GM21619 (cell line): ENCODE data around the gene RBPJL.
"Not testable (repeated sequence)": the region's sequence is repeated elsewhere in the genome, so short reads cannot be mapped to it uniquely, and the experiment has no call there.

ENCODE experiments used
- ATAC-seq: cut with Tn5 transposase; IDR thresholded peaks from one replicate; pipeline ENCODE4 v1.9.1; 2021; ENCODE audit not compliant: unreplicated experiment

The RBPJL gene

DNA sequence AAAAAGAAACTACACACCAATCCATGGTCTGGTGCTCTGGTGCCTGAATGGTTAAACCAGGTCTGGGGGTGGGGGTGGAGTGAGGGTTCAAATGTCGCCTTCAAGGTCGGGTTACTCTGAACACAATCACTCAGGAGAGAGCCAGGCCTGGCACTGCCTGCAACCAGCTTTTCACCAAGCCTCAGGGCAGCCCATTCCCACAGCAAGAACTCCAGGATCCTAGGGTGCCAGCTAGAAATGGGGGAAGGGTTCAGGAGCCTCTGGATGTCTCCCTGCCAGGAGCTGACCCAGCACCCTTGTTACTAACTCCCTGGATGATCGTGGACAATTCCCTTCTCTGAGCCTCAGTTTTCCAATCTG is 34.9 kb downstream of the RBPJL start:
- ATAC-seq = no peak

DNA sequence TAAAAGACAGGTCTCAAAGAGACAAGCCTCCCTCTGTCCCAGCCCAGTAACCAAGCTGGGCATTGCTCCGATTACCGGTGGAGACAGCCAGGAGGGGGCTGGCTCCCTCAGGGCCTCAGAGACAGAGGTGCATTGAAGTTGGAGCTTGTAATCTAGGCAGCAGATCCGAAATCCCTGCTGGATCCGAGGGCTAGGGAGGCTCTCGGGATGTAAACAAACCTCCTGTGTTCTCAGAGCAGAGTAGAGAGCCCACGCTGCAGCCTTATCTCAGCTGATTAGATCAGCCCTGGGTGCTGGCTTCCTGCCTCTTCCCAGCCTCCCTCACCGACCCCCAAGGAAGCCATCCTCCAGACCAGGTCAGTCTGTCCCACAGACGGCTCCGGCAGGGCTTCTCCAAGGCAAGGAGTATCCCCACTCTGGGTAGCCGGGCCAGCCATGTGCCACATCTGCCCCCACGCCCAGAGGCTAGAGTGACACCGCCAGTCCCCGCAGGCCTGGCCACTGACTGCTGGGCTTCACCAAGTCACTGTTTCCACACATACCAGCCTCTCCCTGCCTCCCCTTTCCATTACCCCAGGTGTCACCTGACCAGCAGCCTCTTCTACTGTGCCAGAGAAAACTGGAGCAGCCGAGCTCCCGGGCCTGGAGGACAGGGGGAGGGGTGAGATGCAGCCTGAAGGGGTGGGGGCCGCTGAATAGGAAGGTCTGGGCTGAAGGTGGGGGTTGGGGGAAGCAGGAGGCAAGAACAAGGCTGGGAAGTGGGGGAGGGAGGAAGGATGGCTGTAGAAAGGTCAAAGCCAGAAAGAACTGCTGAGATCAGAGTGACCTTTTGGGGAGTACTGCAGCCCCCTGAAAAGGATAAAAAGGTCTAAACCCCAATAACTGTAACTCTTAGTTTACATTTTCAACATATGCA is 35.6 kb downstream of the RBPJL start:
- ATAC-seq = no peak

DNA sequence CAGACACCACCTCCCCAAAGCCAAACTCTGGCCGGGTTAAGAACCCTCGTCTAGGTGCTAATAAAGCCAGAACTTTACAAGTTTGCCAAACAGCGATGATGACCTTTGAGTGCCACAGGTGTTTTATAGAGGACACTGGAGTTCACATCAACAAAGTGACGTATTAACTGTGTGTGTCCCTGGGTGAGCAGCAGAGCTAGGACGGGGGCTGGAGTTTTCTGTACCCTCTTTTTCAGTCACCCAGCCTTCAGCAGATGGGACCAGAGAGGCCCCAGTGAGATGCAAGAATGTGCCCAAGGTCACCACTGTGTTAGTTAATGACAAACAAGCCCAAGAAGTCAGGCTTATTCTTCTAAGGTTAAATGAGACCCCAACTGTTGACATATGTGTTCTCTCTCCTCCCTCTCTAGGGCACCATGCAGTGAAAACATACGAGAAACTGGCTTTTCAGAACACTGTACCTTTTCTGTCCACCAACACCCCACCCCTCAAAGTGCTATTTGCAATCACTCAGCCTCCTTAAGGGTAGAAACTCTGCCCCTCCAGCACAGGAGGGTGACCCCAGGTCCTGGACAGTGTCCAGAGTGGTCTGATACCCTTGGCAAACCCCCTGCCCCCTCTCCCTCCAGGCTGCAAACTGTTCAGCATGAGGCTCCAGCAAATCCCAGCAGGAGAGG is 36.4 kb downstream of the RBPJL start:
- no peak for ATAC-seq

DNA sequence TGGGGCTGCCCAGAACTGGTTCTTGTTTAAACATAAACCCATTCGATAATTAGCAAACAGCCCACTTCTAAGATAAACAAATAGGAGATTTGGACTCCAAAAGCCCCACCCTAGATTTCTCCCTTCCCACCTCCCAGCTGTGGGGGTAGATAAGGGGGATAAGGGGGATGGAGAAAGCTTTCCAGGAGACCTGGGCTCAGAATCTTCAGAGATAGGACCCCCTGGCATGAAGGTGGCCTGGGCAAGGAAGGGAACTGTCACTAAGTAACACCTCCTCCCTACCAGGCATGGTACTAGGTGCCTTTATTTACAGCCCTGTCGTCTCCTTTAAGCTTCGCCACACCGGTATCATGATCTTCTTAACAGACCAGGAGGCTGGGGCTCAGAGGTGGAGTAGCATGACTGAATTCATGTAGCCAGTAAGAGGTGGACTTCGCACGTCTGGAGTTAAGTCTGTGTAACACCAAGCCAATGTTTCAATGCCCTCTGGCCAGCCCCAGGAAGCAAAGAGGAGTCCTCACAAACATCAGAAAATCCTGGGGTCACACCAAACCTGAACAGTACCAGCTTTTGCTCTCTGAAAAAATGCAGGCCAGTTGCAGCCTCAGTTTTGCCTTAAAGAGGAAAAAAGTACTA is 37.0 kb downstream of the RBPJL start:
- ATAC-seq = no peak

DNA sequence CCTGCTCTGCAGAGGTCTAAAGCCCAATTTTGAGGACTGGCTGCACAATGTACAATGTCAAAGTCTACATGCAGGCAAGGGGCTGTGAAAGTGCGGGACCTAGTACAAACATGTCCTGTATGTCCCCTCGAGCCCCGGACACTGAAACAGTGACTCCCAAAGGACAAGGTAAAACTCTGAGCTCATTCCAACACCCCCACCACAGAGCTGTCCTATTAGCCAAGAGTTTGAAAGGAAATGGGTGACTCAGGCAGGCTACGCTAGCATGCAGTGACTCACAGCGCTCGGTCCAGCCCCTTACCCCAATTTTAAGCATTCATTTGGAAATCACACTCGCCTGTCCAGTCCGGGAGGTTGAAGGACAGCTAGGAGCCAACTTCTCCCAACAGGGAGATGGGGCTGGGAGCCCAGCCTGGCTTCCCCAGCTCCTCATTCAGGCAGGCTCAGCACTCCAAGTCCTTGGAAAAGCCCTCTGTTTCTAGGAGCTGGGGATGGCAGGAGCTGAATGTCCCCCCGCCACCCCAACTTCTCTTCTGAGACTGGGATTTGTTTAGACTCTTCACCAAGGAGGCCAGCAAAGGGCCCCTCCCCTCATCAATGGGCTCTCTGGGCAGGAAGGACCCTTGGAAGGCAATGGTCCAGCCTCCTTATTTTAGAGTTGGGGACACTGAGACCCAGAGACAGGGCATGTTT is 37.7 kb downstream of the RBPJL start:
- no peak for ATAC-seq

DNA sequence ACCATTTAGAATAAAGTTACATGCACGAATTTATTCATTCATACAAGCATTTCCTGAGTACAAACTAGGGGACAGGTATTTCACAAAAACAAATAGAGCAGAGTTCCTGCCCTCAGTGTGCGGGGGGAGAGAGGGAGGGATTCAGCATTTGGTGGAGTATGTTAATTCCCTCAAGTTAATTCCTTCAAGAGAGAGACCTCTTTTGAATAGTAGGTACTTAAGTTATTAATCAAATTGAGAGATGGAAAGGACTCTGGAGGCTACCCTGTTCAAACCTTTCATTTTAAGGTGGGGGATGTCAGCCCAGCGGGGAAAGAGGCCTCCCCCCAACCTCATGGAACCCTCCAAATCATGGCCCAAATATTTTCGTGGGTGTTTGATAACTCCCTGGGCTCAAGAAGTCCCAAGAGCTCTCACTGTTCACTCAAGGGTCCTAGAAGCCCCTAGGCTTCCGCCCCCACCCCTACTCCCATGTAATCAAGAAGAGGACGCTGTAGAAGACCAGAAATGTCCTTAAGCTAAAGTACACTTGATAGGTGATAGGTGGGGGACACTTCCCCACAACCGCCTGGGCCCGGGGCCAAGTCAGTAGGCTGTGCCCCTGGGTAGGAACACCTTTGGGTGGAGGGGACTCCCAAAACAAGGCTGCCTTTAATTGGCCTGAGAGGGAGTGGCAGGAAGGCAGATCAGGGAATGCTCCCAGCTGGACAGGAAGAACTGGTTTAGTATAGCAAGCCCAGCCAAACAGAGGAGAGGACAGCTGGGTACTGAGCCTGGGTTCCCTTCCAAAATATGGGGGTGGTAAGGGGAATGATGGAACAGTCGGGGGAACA is 38.7 kb downstream of the RBPJL start:
- no peak for ATAC-seq

DNA sequence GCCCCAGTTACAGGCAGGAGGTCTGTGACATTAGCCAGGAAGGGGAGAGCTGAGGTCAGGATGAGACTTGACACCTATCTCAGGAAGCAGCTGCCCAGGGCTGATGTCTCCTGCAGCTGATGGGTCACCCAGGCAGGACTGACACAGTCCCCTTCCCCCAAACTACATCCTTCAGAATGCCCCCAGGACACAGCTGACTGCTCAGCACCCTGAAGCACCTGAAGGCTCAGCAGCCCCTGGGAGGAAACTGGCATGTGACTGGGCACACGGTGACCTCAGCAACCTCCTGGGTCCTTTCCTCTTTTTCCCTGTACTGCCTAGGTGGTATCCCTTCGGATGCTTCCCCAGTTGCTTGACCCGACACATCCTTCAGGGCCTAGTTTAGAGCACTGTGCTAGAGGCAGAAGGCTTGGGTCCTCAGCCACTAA is 39.7 kb downstream of the RBPJL start:
- ATAC-seq = no peak

DNA sequence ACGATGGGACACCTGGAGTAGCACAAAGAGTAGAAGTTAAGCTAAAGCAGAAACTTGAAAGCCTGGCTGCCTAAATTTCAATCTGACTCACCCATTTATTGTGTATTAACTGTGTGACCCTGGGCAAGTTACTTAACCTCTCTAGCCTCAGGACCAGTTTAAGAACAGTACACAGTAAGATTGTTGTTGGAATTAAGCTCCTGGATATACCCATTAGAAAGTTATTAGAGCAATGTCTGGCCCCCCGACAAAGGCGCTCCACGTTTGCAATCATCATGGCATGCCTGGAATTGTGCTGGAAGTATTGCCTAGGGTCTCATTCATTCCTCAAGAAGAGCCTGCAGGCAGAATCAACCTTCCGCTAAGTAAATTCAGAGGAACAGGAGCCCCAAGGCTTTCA is 40.2 kb downstream of the RBPJL start:
- no peak for ATAC-seq

DNA sequence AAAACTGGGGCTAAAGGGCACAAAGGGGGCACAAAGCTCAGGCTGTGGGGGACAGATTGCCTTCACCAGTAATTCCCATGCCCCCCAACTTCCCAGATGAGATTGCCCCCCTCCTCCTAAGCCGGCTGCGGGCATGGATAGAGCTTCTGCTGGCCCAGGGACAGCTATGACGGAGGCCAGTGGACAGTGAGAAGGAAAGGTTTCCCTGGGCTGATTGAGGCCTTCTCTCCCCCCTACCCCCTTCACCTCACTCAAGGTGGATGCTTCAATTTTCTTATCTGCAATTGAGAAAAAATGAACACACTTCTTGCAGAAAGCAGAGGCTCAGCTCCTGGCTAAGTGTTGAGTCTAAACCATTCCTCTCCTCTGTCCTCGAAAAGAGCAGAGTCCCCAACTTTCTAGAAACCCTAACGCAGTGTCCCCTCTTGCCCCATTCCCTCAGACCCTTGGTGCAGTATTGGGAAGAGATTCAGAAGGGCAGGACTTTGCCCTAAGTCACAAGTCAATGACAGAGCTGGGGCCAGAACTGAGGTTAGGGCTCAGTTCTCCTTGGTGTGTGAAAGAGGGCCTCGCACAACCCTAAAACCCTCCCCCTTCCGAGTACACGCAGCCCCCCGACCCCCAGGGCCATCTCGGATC is 40.8 kb downstream of the RBPJL start:
- ATAC-seq = no peak

DNA sequence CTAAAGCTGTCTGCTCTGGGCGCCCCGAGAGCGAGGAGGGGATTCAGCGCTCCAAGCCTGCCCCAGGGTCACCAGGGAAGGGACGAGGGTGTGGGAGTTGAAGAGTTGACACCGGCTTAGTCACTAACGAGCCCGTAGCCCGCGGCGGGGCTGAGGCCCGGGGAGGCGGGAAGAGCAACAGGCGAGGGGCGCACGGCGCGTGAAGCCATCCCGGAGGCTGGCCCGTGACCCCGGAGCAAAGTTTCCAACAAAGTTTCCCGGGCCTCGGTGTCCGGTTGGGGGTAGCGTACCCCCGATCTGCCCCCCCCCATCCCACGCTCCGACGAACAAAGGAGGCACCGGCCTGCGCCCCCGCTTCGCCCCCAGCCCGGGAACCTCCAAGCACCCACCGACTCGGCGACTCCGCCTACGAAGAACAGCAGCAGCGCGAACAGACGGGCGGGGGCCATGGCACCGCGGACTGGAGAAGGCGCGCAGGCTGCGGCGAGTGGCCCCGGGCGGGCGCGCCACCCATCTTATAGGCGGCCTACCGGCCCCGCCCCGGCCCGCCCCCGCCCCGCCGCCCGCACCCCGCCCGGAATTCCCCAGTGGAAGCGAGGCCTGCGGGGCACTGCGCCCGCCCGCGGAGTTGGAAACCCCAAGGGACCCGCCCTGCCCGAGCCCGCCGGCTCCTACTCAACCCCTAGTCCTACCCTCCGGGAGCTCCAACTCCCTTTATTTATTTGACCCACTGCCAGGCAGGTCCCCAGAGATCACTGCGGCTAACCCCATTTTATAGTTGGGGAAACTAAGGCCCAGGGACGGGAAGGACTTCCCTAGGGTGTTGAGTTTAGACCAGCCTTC is 41.5 kb downstream of the RBPJL start, which contains the start of gene SDC4:
TSS of gene SDC4 (minus strand) at position 489 of the 843 bp plus-strand sequence. CDS start at position 449, 40 bp downstream.
- no peak for ATAC-seq

DNA sequence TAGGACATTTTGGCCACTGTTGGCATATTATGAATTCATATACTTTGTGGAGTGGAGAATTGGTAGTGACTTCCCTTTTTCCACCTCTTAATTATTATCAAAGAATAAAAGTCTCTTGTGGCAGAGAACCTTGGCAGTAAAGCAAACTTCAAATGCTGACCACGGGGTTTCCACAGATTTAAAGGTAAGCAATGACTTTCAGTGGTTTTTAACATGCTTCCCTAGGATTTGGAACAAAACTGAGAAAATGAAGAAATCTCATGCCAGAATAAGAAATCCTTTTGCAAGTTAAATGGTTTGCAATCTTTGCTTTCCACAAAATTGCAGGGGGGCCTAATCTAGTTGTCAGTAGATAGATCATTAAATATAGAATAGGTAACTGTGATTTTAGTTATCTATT is 43.6 kb downstream of the RBPJL start:
- ATAC-seq = no peak

DNA sequence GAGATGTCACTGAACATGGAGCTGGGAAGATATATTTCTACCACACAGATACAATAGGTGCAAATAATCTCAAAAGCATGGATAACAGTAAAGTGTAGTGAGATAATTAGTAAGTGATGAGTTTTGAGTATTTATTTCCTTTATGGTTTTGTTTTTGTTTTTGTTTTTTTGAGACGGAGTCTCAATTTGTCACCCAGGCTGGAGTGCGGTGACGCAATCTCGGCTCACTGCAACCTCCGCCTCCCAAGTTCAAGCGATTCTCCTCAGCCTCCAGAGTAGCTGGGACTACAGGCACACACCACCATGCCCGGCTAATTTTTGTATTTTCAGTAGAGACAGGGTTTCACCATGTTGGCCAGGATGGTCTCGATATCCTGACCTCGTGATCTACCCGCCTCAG is 44.2 kb downstream of the RBPJL start:
- not testable (repeated sequence) for ATAC-seq

DNA sequence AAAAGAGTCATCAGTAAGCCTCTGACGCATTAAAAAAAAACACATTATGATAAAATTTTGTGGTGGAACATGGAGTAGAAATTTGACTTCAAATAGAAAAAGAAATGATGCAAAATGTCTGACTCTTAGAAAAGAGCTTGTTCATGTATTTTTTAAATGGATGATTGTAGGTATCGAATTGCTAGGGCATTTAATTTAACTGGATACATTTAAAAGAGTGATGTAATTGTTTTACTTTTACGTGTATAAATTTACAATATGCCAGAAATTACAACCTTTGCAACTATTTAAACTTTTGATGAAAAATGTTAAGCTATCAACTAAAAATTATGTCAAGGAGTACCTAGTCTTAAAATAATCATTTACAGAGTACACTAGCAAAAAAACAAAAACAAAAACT is 46.1 kb downstream of the RBPJL start:
- no peak for ATAC-seq

DNA sequence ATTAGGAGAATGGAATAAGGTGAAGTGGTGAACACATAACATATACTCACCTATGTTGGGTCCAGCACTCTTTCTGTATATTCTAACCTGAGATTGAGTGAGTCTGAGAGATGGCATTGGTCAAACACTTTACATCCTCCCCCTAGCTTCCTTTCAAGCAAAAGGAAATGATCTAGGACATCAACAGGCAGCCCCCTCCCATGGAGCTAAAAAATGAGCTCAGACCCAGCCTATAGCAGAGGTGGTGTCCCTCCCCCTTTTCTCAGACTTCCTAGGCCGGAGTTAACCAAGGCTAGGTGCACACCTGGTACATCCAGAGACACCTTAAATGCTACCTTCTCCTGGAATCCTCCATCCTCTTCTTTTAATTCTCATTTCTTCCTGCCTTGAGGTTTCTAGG is 47.1 kb downstream of the RBPJL start:
- no peak for ATAC-seq

DNA sequence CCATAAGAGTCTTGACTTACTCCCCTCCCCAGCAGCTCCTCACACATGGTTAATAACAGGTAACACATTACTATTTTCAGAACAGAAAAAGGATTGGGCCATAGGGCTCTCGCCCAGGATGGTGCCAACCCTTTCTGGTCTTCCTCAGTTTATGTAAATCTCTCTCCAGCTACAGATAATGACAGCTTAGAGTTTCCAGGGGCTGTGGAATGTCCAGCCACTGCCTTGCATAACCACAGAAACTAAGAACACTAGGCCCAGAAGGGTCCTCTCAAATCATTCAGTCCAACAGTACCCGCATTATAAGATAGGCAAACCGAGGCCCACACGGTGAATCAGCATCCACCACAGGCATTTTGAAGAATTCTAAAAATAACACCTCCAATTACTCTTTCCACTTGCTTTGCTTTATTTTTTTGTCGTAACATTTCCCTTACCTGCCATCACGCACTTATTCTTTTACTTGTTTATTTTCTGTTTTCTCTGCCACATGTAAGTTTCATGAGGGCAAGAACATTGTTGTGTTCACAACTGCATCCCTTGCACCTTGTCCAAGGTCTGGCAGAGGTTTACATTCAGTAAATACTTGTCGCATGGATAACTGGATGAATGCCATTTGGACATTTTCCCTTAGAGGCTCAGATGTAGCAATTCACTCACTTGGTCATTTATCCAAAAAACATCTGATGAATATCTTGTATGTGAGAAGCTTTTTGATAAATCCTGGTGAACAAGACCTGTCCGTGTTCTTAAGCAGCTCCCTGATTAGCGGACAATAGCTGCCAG is 48.0 kb downstream of the RBPJL start:
- no peak for ATAC-seq

DNA sequence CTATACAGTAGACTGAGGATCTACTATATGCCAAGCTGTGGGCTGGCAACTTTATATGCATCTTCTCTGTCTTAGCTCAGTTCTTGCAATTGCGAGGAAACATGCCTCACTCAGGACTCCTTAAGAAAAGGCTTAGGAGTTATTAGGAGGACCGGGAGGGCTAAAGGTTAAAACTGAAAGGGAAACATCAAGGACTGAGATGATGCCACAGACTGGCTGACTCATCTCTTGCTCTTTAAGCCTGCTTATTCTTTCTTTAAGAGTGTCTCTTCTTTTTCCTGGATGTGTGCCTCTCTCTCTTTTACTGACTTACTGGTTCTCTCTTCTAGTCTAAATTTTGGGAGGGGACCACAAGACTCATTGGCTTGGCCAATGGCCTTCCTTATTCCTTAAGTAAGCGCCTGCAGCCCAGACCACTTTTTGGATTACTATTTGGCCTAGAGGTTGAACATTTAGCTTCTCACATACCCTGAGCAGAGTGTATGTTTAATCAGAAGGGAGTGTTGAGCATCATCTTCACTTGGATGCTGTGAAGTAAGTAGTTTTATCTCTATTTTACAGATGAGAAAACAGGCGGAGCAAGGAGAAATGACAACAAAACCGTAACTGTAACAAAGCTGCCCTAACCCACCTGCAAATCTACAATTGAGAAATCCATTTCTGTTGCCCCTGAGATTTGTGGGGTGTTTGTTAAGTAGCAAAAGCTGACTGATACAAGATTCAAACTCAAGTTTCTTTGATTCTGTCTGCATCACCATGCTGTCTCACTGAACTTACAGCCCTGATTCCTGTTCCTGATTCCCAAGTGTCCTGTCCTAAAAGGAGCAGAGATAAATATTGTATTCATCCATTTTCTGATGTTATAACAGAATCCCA is 48.8 kb downstream of the RBPJL start:
- ATAC-seq = no peak
